GM19452 (cell line): ENCODE measurements around the gene ARHGAP26.

Source experiments
- ATAC-seq: cut with Tn5 transposase; IDR thresholded peaks from one replicate; pipeline ENCODE4 v1.9.1; 2021; ENCODE audit not compliant: unreplicated experiment

Gene ARHGAP26

GRCh38 chr5:143212261-143212660 lies 442.1 kb downstream of the ARHGAP26 start:
- ATAC-seq, result no peak

GRCh38 chr5:143213231-143213850 lies 443.2 kb downstream of the ARHGAP26 start:
- no peak for ATAC-seq

GRCh38 chr5:143213851-143214363 lies 443.7 kb downstream of the ARHGAP26 start:
- peak; percentile 52 for ATAC-seq

- ATAC-seq, result no peak
Observed at GRCh38 chr5:143214458-143214857, 444.3 kb downstream of the ARHGAP26 start.

- no peak for ATAC-seq
Observed at GRCh38 chr5:143214890-143215289, 444.7 kb downstream of the ARHGAP26 start.

GRCh38 chr5:143215690-143216089 lies 445.5 kb downstream of the ARHGAP26 start:
- ATAC-seq, result no peak

- ATAC-seq, result peak; percentile 25
Observed at GRCh38 chr5:143216211-143216610, 446.0 kb downstream of the ARHGAP26 start.

- no peak for ATAC-seq
Observed at GRCh38 chr5:143217065-143217803, 447.1 kb downstream of the ARHGAP26 start.

- ATAC-seq, result peak; percentile 30
Observed at GRCh38 chr5:143217804-143218160, 447.6 kb downstream of the ARHGAP26 start.

GRCh38 chr5:143218517-143219170 lies 448.5 kb downstream of the ARHGAP26 start:
- ATAC-seq, result peak; percentile 25

GRCh38 chr5:143219696-143220095 lies 449.5 kb downstream of the ARHGAP26 start:
- no peak for ATAC-seq

GRCh38 chr5:143220748-143221251 lies 450.6 kb downstream of the ARHGAP26 start:
- no peak for ATAC-seq

GRCh38 chr5:143222287-143223231 lies 452.4 kb downstream of the ARHGAP26 start:
- peak; percentile 59 for ATAC-seq

- ATAC-seq, result no peak
Observed at GRCh38 chr5:143224672-143225071, 454.5 kb downstream of the ARHGAP26 start.

GRCh38 chr5:143225511-143225910 lies 455.3 kb downstream of the ARHGAP26 start:
- ATAC-seq, result no peak

GRCh38 chr5:143226361-143226760 lies 456.2 kb downstream of the ARHGAP26 start:
- ATAC-seq, result no peak

GRCh38 chr5:143226872-143227271 lies 456.7 kb downstream of the ARHGAP26 start:
- no peak for ATAC-seq

- ATAC-seq, result no peak
Observed at GRCh38 chr5:143227301-143227700, 457.1 kb downstream of the ARHGAP26 start.

GRCh38 chr5:143228597-143229293 lies 458.6 kb downstream of the ARHGAP26 start:
- ATAC-seq, result no peak

GRCh38 chr5:143229426-143229895 lies 459.3 kb downstream of the ARHGAP26 start:
- ATAC-seq, result peak; percentile 37
